GM23338 (cell line): Measurements from ENCODE around the gene LGALS7. TPM values are rescaled to one million over a fixed set of nuclear protein-coding genes. Genes with fewer than 3 reads are reported as not detected.

ENCODE experiments used
- ATAC-seq: fragments of 200-7000 bp; cut with Tn5 transposase; 3 replicates; pipeline ENCODE4 v1.9.1; 2020
- DNase-seq: peaks from one replicate; pipeline ENCODE4 v3.0.0-alpha.2; 2015; ENCODE audit warnings: low spot score
- H2AFZ ChIP-seq: fragments of 200-600 bp; sonication (generic); 2 replicates; pipeline ENCODE4 v1.8.0; 2016; ENCODE audit warnings: antibody characterized with exemption, mild to moderate bottlenecking, moderate library complexity
- H3F3A ChIP-seq: fragments of 200-600 bp; sonication (generic); replicated peaks from 2 replicates; pipeline ENCODE4 v1.8.0; 2017; ENCODE audit warnings: antibody characterized with exemption, mixed run types, low read depth
- H3K27ac ChIP-seq: fragments of 200-600 bp; sonication (generic); 2 replicates; pipeline ENCODE4 v1.6.1; 2016; ENCODE audit warnings: low read depth
- H3K27me3 ChIP-seq: fragments of 200-600 bp; sonication (generic); 2 replicates; pipeline ENCODE4 v1.8.0; 2016; ENCODE audit warnings: mild to moderate bottlenecking, mixed run types, moderate library complexity; ENCODE audit not compliant: insufficient read depth
- H3K36me3 ChIP-seq: fragments of 200-600 bp; sonication (generic); 2 replicates; pipeline ENCODE4 v1.8.0; 2016; ENCODE audit warnings: mild to moderate bottlenecking; ENCODE audit not compliant: insufficient read depth
- H3K4me1 ChIP-seq: fragments of 200-600 bp; sonication (generic); 2 replicates; pipeline ENCODE4 v1.8.0; 2016; ENCODE audit warnings: mild to moderate bottlenecking, moderate library complexity; ENCODE audit not compliant: insufficient read depth
- H3K4me2 ChIP-seq: fragments of 200-600 bp; sonication (generic); 2 replicates; pipeline ENCODE4 v1.7.1; 2017; ENCODE audit warnings: mixed run types
- H3K4me3 ChIP-seq: fragments of 200-600 bp; sonication (generic); 2 replicates; pipeline ENCODE4 v1.6.1; 2016; ENCODE audit warnings: mixed run types
- H3K79me2 ChIP-seq: fragments of 200-600 bp; sonication (generic); replicated peaks from 2 replicates; pipeline ENCODE4 v1.8.0; 2017; ENCODE audit warnings: mild to moderate bottlenecking; ENCODE audit not compliant: insufficient read depth
- H3K9me2 ChIP-seq: fragments of 200-600 bp; sonication (generic); 2 replicates; pipeline ENCODE4 v1.8.0; 2017; ENCODE audit not compliant: insufficient read depth
- H4K20me1 ChIP-seq: fragments of 200-600 bp; sonication (generic); replicated peaks from 2 replicates; pipeline ENCODE4 v1.8.0; 2017; ENCODE audit warnings: mild to moderate bottlenecking; ENCODE audit not compliant: insufficient read depth
- H3K27ac Mint-ChIP-seq: 2 replicates; pipeline ENCODE4 v1.8.0; 2020; ENCODE audit warnings: inconsistent platforms, mild to moderate bottlenecking, moderate library complexity, mixed read lengths
- H3K27me3 Mint-ChIP-seq: 3 replicates; pipeline ENCODE4 v1.8.0; 2022; ENCODE audit warnings: low read depth, mild to moderate bottlenecking, moderate library complexity, mixed read lengths, inconsistent platforms; ENCODE audit not compliant: insufficient read depth, poor library complexity
- H3K36me3 Mint-ChIP-seq: 3 replicates; pipeline ENCODE4 v1.8.0; 2021; ENCODE audit warnings: low read depth, mild to moderate bottlenecking, inconsistent platforms, moderate library complexity, mixed read lengths
- H3K4me1 Mint-ChIP-seq: 3 replicates; pipeline ENCODE4 v1.8.0; 2020; ENCODE audit warnings: mild to moderate bottlenecking, inconsistent platforms, mixed read lengths
- H3K4me3 Mint-ChIP-seq: 3 replicates; pipeline ENCODE4 v1.8.0; 2021; ENCODE audit warnings: moderate library complexity, mild to moderate bottlenecking, inconsistent platforms, mixed read lengths
- H3K9me3 Mint-ChIP-seq: 3 replicates; pipeline ENCODE4 v1.8.0; 2020; ENCODE audit warnings: moderate library complexity, mild to moderate bottlenecking, inconsistent platforms, mixed read lengths
- CREB1 ChIP-seq: fragments of 250-450 bp; sonication (Bioruptor Pico); IDR thresholded peaks from 2 replicates; pipeline ENCODE4 v1.5.0; 2020; ENCODE audit warnings: low read depth, mild to moderate bottlenecking, moderate library complexity
- EZH2 ChIP-seq: fragments of 200-600 bp; sonication (generic); IDR thresholded peaks from one replicate; pipeline ENCODE4 v1.8.0; 2017; ENCODE audit warnings: antibody characterized with exemption, mild to moderate bottlenecking, low read depth; ENCODE audit not compliant: unreplicated experiment
- EZH2phosphoT487 ChIP-seq: fragments of 200-600 bp; sonication (generic); IDR thresholded peaks from one replicate; pipeline ENCODE4 v1.8.1; 2018; ENCODE audit warnings: antibody characterized with exemption; ENCODE audit not compliant: unreplicated experiment
- JUNB ChIP-seq: IDR thresholded peaks from one replicate; pipeline ENCODE4 v1.6.1; 2016; ENCODE audit warnings: antibody characterized with exemption; ENCODE audit not compliant: unreplicated experiment
- NANOG ChIP-seq: IDR thresholded peaks from 2 replicates; pipeline ENCODE4 v1.6.1; 2016; ENCODE audit warnings: antibody characterized with exemption, borderline replicate concordance
- POLR2AphosphoS5 ChIP-seq: IDR thresholded peaks from 2 replicates; pipeline ENCODE4 v1.6.1; 2016; ENCODE audit warnings: antibody characterized with exemption, low read depth
- STAT1 ChIP-seq: IDR thresholded peaks from one replicate; pipeline ENCODE4 v1.6.1; 2016; ENCODE audit warnings: antibody characterized with exemption; ENCODE audit not compliant: unreplicated experiment
- ZNF114 ChIP-seq: fragments of 250-450 bp; sonication (Bioruptor Pico); IDR thresholded peaks from 2 replicates; pipeline ENCODE4 v1.5.0; 2020; ENCODE audit warnings: mild to moderate bottlenecking, moderate library complexity
- ZNF331 ChIP-seq: fragments of 250-450 bp; sonication (Bioruptor Pico); IDR thresholded peaks from 2 replicates; pipeline ENCODE4 v1.5.0; 2020; ENCODE audit warnings: low read depth, mild to moderate bottlenecking, moderate library complexity
- polyA plus RNA-seq: library from polyadenylated mRNA; unstranded; fragments of >200 nt; fragmentation: Nextera tagmentation; extraction: Ambion mirVana; gene quantifications from 2 replicates; pipeline ENCODE4 v1.2.1, GENCODE V29; 2016
- total RNA-seq: library from RNA; depleted of rRNA; stranded (reverse); fragments of >200 nt; shearing (Covaris generic); gene quantifications from 2 replicates; pipeline ENCODE4 v1.2.3, GENCODE V29; 2014
- TF ChIP-seq, protein P1 (sequence below), 2 experiments: fragments of 200-600 bp in 1 of 2; sonication (generic) in 1 of 2; conservative IDR thresholded peaks; 2 replicates each; pipeline versions ENCODE4 v1.5.1 to v1.6.1; 2016 to 2017; ENCODE audit warnings: antibody characterized with exemption in 2 of 2, low read depth in 2 of 2, mild to moderate bottlenecking in 2 of 2, moderate library complexity in 1 of 2
- TF ChIP-seq, protein P2 (sequence below): IDR thresholded peaks from one replicate; pipeline ENCODE4 v1.6.1; 2018; ENCODE audit warnings: antibody characterized with exemption; ENCODE audit not compliant: unreplicated experiment

Gene LGALS7
- total and polyA plus RNA-seq, 2 experiments from 2014 or later: 1.6 TPM; not detected in 1

DNA sequence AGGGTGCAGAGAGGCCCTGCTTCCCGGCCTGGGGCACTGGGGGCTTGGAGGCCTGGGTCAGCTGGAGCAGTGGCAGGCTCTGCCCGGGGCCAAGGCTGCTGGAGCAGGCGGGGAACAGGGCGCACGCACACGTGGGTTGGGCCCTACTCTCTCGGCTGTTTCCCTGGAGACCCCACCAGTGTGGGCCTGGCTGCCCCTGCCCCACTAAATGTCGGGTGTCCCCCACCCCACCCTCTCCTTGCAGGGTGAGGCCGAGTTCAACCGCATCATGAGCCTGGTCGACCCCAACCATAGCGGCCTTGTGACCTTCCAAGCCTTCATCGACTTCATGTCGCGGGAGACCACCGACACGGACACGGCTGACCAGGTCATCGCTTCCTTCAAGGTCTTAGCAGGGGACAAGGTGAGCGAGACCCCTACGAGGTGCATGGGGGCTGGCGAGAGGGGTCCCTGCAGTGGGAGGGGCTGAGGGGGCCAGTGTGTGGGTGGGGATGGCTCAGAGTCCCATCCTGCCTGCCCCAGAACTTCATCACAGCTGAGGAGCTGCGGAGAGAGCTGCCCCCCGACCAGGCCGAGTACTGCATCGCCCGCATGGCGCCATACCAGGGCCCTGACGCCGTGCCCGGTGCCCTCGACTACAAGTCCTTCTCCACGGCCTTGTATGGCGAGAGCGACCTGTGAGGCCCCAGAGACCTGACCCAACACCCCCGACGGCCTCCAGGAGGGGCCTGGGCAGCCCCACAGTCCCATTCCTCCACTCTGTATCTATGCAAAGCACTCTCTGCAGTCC, 44.4 kb downstream of the LGALS7 start:
- Mint-ChIP-seq H3K27me3 (peaks cover 31% of the 10 kb centered on the region), H3K27ac (no peak overlapping the region), H3K4me1 (peaks cover 13% of the 10 kb centered on the region), H3K4me3 (no peak overlapping the region; the same call in 2 of the 3 replicates), H3K36me3 (peaks cover 63% of the 10 kb centered on the region), H3K9me3 (no peaks in the 10 kb centered on the region)
- H4K20me1 ChIP-seq: peaks cover 6% of the 10 kb centered on the region
- H3K79me2 ChIP-seq: no peaks in the 10 kb centered on the region
- no peaks in the 10 kb centered on the region for H3K27me3 ChIP-seq
- TF ChIP-seq CREB1 (CRISPR knock-in tag): no peak
- TF ChIP-seq STAT1: no peak
- TF ChIP-seq EZH2phosphoT487: no peak
- no peak for TF ChIP-seq EZH2
- TF ChIP-seq POLR2AphosphoS5: no peak
- no peak for TF ChIP-seq NANOG
- no peak for TF ChIP-seq JUNB
- TF ChIP-seq, protein P1, sequence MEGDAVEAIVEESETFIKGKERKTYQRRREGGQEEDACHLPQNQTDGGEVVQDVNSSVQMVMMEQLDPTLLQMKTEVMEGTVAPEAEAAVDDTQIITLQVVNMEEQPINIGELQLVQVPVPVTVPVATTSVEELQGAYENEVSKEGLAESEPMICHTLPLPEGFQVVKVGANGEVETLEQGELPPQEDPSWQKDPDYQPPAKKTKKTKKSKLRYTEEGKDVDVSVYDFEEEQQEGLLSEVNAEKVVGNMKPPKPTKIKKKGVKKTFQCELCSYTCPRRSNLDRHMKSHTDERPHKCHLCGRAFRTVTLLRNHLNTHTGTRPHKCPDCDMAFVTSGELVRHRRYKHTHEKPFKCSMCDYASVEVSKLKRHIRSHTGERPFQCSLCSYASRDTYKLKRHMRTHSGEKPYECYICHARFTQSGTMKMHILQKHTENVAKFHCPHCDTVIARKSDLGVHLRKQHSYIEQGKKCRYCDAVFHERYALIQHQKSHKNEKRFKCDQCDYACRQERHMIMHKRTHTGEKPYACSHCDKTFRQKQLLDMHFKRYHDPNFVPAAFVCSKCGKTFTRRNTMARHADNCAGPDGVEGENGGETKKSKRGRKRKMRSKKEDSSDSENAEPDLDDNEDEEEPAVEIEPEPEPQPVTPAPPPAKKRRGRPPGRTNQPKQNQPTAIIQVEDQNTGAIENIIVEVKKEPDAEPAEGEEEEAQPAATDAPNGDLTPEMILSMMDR (conservative IDR thresholded peaks at IDR 0.05; ENCODE audit: low read depth in 2 of 2): no peak
- TF ChIP-seq, protein P2, sequence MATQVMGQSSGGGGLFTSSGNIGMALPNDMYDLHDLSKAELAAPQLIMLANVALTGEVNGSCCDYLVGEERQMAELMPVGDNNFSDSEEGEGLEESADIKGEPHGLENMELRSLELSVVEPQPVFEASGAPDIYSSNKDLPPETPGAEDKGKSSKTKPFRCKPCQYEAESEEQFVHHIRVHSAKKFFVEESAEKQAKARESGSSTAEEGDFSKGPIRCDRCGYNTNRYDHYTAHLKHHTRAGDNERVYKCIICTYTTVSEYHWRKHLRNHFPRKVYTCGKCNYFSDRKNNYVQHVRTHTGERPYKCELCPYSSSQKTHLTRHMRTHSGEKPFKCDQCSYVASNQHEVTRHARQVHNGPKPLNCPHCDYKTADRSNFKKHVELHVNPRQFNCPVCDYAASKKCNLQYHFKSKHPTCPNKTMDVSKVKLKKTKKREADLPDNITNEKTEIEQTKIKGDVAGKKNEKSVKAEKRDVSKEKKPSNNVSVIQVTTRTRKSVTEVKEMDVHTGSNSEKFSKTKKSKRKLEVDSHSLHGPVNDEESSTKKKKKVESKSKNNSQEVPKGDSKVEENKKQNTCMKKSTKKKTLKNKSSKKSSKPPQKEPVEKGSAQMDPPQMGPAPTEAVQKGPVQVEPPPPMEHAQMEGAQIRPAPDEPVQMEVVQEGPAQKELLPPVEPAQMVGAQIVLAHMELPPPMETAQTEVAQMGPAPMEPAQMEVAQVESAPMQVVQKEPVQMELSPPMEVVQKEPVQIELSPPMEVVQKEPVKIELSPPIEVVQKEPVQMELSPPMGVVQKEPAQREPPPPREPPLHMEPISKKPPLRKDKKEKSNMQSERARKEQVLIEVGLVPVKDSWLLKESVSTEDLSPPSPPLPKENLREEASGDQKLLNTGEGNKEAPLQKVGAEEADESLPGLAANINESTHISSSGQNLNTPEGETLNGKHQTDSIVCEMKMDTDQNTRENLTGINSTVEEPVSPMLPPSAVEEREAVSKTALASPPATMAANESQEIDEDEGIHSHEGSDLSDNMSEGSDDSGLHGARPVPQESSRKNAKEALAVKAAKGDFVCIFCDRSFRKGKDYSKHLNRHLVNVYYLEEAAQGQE: no peak
- no peak for TF ChIP-seq ZNF114 (CRISPR knock-in tag)
- TF ChIP-seq ZNF331 (CRISPR knock-in tag): no peak
- peaks cover 23% of the 10 kb centered on the region for H3K36me3 ChIP-seq
- no peak overlapping the region for H2AFZ ChIP-seq
- DNase-seq: no peak
- ATAC-seq: no peak; the same call in 2 of the 3 replicates
- H3F3A ChIP-seq: peaks cover 27% of the 10 kb centered on the region; the same call in 1 of the 2 replicates
- no peak overlapping the region for H3K4me2 ChIP-seq
- H3K4me3 ChIP-seq: no peak overlapping the region
- no peaks in the 10 kb centered on the region; the same call in 1 of the 2 replicates for H3K4me1 ChIP-seq
- H3K27ac ChIP-seq: peak overlapping the region; percentile 74; the same call in 1 of the 2 replicates
- H3K9me2 ChIP-seq: no peaks in the 10 kb centered on the region
